H9 (cell line): ENCODE measurements around the gene FREM1. TPM values are rescaled to one million over a fixed set of nuclear protein-coding genes. Genes with fewer than 3 reads are reported as not detected.

ENCODE experiments used
- DNase-seq: peaks from one replicate; pipeline ENCODE4 v3.0.0-alpha.2; 2017
- H2AFZ ChIP-seq: one replicate; pipeline ENCODE4 v1.6.1; 2013; ENCODE audit warnings: mild to moderate bottlenecking, low read length, control low read depth, moderate library complexity
- H2AK5ac ChIP-seq: 2 replicates; pipeline ENCODE4 v1.6.1; 2013; ENCODE audit warnings: low read length, control low read depth, mixed read lengths; ENCODE audit not compliant: insufficient read length
- H2BK120ac ChIP-seq: one replicate; pipeline ENCODE4 v1.6.1; 2013; ENCODE audit warnings: low read depth, mild to moderate bottlenecking, low read length, control low read depth, inconsistent platforms; ENCODE audit not compliant: poor library complexity, severe bottlenecking
- H2BK12ac ChIP-seq: 2 replicates; pipeline ENCODE4 v1.6.1; 2013; ENCODE audit warnings: low read length, control low read depth, mixed read lengths, low read depth; ENCODE audit not compliant: insufficient read length
- H2BK15ac ChIP-seq: 2 replicates; pipeline ENCODE4 v1.6.1; 2013; ENCODE audit warnings: low read depth, low read length, control low read depth
- H2BK20ac ChIP-seq: one replicate; pipeline ENCODE4 v1.6.1; 2013; ENCODE audit warnings: low read depth, mild to moderate bottlenecking, low read length, control low read depth, inconsistent platforms; ENCODE audit not compliant: poor library complexity, severe bottlenecking
- H2BK5ac ChIP-seq: 2 replicates; pipeline ENCODE4 v1.6.1; 2013; ENCODE audit warnings: low read length, control low read depth, mixed read lengths; ENCODE audit not compliant: insufficient read length
- H3K14ac ChIP-seq: 2 replicates; pipeline ENCODE4 v1.6.1; 2013; ENCODE audit warnings: low read length, control low read depth; ENCODE audit not compliant: insufficient read depth
- H3K18ac ChIP-seq: 2 replicates; pipeline ENCODE4 v1.6.1; 2013; ENCODE audit warnings: low read depth, mild to moderate bottlenecking, mixed read lengths, low read length, control low read depth; ENCODE audit not compliant: insufficient read length
- H3K23ac ChIP-seq: 2 replicates; pipeline ENCODE4 v1.6.1; 2013; ENCODE audit warnings: low read length, control low read depth, mixed read lengths, low read depth; ENCODE audit not compliant: insufficient read length
- H3K23me2 ChIP-seq: 2 replicates; pipeline ENCODE4 v1.6.1; 2013; ENCODE audit warnings: low read depth, mild to moderate bottlenecking, mixed read lengths, low read length, control low read depth; ENCODE audit not compliant: insufficient read length, poor library complexity, severe bottlenecking
- H3K27ac ChIP-seq: 2 replicates; pipeline ENCODE4 v1.5.1; 2013; ENCODE audit warnings: low read length, control low read depth, mixed read lengths, low read depth; ENCODE audit not compliant: insufficient read length
- H3K27me3 ChIP-seq: 2 replicates; pipeline ENCODE4 v1.6.1; 2013; ENCODE audit warnings: low read length, control low read depth, inconsistent platforms; ENCODE audit not compliant: insufficient read depth
- H3K4ac ChIP-seq: 2 replicates; pipeline ENCODE4 v1.6.1; 2013; ENCODE audit warnings: low read depth, mild to moderate bottlenecking, control low read depth, inconsistent platforms, low read length, moderate library complexity
- H3K4me1 ChIP-seq: 2 replicates; pipeline ENCODE4 v1.6.1; 2013; ENCODE audit warnings: low read length, control low read depth, inconsistent platforms; ENCODE audit not compliant: insufficient read depth
- H3K4me2 ChIP-seq: 2 replicates; pipeline ENCODE4 v1.6.1; 2013; ENCODE audit warnings: low read length, control low read depth, mixed read lengths; ENCODE audit not compliant: insufficient read length, insufficient read depth
- H3K56ac ChIP-seq: 2 replicates; pipeline ENCODE4 v1.6.1; 2013; ENCODE audit warnings: low read depth, mild to moderate bottlenecking, mixed read lengths, low read length, control low read depth; ENCODE audit not compliant: insufficient read length
- H3K79me1 ChIP-seq: 2 replicates; pipeline ENCODE4 v1.6.1; 2013; ENCODE audit warnings: low read depth, mild to moderate bottlenecking, moderate library complexity, low read length, control low read depth, inconsistent platforms; ENCODE audit not compliant: insufficient read depth, poor library complexity, severe bottlenecking
- H3K79me2 ChIP-seq: 2 replicates; pipeline ENCODE4 v1.6.1; 2013; ENCODE audit warnings: low read length, control low read depth, inconsistent platforms; ENCODE audit not compliant: insufficient read depth
- H3K9ac ChIP-seq: 2 replicates; pipeline ENCODE4 v1.6.1; 2013; ENCODE audit warnings: low read length, control low read depth, mixed read lengths; ENCODE audit not compliant: insufficient read length; ENCODE audit errors: extremely low read depth
- H3K9me3 ChIP-seq: one replicate; pipeline ENCODE4 v1.6.1; 2013; ENCODE audit warnings: low read depth, low read length, inconsistent platforms; ENCODE audit not compliant: control insufficient read depth
- H3T11ph ChIP-seq: one replicate; pipeline ENCODE4 v1.6.1; 2013; ENCODE audit warnings: mild to moderate bottlenecking, low read length, control low read depth, inconsistent platforms
- H4K20me1 ChIP-seq: one replicate; pipeline ENCODE4 v1.6.1; 2013; ENCODE audit not compliant: control insufficient read depth, insufficient read length, insufficient read depth
- H4K5ac ChIP-seq: 2 replicates; pipeline ENCODE4 v1.6.1; 2013; ENCODE audit warnings: low read depth, mild to moderate bottlenecking, mixed read lengths, low read length, control low read depth; ENCODE audit not compliant: insufficient read length
- H4K8ac ChIP-seq: replicated peaks from 2 replicates; pipeline ENCODE4 v1.6.1; 2013; ENCODE audit warnings: low read length, control low read depth, mixed read lengths, low read depth; ENCODE audit not compliant: insufficient read length
- H4K91ac ChIP-seq: 2 replicates; pipeline ENCODE4 v1.6.1; 2013; ENCODE audit warnings: low read depth, mild to moderate bottlenecking, moderate library complexity, mixed read lengths, low read length, control low read depth; ENCODE audit not compliant: insufficient read length
- H3K27ac Mint-ChIP-seq, 3 experiments: 2 replicates in 2 of 3; 3 replicates in 1 of 3; pipeline ENCODE4 v1.8.0; 2020 to 2021; ENCODE audit warnings: mixed read lengths in 3 of 3, mild to moderate bottlenecking in 1 of 3, moderate library complexity in 1 of 3
- H3K27me3 Mint-ChIP-seq: 2 replicates; pipeline ENCODE4 v1.8.0; 2021; ENCODE audit warnings: low read depth, mild to moderate bottlenecking, moderate library complexity, mixed read lengths
- H3K36me3 Mint-ChIP-seq, 3 experiments: 2 replicates in 2 of 3; 3 replicates in 1 of 3; pipeline ENCODE4 v1.8.0; 2020 to 2021; ENCODE audit warnings: low read depth in 3 of 3, mixed read lengths in 3 of 3; ENCODE audit not compliant: insufficient read depth in 1 of 3
- H3K4me1 Mint-ChIP-seq, 2 experiments: 2 replicates each; pipeline ENCODE4 v1.8.0; 2020; ENCODE audit warnings: mixed read lengths in 2 of 2
- H3K4me3 Mint-ChIP-seq, 2 experiments: 2 replicates in 1 of 2; 3 replicates in 1 of 2; pipeline ENCODE4 v1.8.0; 2020 to 2021; ENCODE audit warnings: mild to moderate bottlenecking in 2 of 2, mixed read lengths in 2 of 2, moderate library complexity in 1 of 2
- H3K9me3 Mint-ChIP-seq, 2 experiments: 2 replicates in 1 of 2; 3 replicates in 1 of 2; pipeline ENCODE4 v1.8.0; 2020; ENCODE audit warnings: mild to moderate bottlenecking in 2 of 2, mixed read lengths in 2 of 2, moderate library complexity in 1 of 2
- WGBS: extraction: QIAGEN DNeasy Blood & Tissue Kit; methylation state at CpG from one replicate; pipeline ENCODE4 v1.1.7; 2013; ENCODE audit warnings: missing lambda C conversion rate, low lambda C conversion rate, mixed read lengths; ENCODE audit not compliant: insufficient read length; ENCODE audit errors: extremely low coverage; 5-methylcytosine and 5-hydroxymethylcytosine counted together
- total RNA-seq: library from RNA; stranded (reverse); gene quantifications from 2 replicates; pipeline ENCODE4 v1.2.1, GENCODE V29; 2021
- TF ChIP-seq, protein P1 (sequence below): fragments of 200-600 bp; sonication (generic); conservative IDR thresholded peaks from 3 replicates; pipeline ENCODE4 v1.8.0; 2021; ENCODE audit warnings: antibody characterized with exemption, mild to moderate bottlenecking

Gene FREM1
- total RNA-seq, 1 experiment from 2014 or later, result 0.44 TPM

DNA sequence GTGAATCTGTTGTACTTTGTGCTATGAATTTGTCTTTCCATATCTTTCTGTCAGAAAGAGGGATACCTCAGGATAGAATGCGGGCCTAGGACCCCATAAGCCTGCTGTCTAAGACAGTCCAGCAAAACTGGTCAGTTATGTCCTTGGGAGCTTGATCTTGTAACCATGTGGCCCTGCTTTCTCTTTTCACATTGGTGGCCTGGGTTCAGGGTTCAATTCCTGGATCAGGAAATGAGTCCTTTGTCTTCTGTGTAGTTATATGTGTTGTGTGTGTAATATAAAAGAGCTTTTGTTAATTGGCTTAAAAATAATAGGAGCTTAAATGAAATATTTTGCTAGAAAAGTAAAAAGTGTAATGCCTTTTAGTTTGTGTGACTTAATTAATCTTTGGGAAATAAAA is 16.9 kb downstream of the FREM1 start:
- TF ChIP-seq, protein P1, sequence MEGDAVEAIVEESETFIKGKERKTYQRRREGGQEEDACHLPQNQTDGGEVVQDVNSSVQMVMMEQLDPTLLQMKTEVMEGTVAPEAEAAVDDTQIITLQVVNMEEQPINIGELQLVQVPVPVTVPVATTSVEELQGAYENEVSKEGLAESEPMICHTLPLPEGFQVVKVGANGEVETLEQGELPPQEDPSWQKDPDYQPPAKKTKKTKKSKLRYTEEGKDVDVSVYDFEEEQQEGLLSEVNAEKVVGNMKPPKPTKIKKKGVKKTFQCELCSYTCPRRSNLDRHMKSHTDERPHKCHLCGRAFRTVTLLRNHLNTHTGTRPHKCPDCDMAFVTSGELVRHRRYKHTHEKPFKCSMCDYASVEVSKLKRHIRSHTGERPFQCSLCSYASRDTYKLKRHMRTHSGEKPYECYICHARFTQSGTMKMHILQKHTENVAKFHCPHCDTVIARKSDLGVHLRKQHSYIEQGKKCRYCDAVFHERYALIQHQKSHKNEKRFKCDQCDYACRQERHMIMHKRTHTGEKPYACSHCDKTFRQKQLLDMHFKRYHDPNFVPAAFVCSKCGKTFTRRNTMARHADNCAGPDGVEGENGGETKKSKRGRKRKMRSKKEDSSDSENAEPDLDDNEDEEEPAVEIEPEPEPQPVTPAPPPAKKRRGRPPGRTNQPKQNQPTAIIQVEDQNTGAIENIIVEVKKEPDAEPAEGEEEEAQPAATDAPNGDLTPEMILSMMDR, result no peak
- no peaks in the 10 kb centered on the region; the same call in 1 of the 2 replicates for H3K4me1 ChIP-seq
- H4K8ac ChIP-seq, result no peak overlapping the region
- H3K4me2 ChIP-seq, result no peak overlapping the region
- no peak overlapping the region for H2AFZ ChIP-seq
- H3K4ac ChIP-seq, result no peak overlapping the region
- H2BK12ac ChIP-seq, result no peak overlapping the region
- H3K56ac ChIP-seq, result no peak overlapping the region
- no peak overlapping the region for H3K23ac ChIP-seq
- peaks cover 4 to 15% (median 15%) of the 10 kb centered on the region in 3 experiments; a peak in 5 of 7 replicates for H3K36me3 Mint-ChIP-seq
- no peaks in the 10 kb centered on the region for H3K79me2 ChIP-seq
- no peaks in the 10 kb centered on the region for H3K23me2 ChIP-seq
- H3K18ac ChIP-seq, result no peak overlapping the region
- no peak overlapping the region for H4K91ac ChIP-seq
- no peak overlapping the region for H2BK15ac ChIP-seq
- H3K9me3 ChIP-seq, result no peaks in the 10 kb centered on the region
- no peak for DNase-seq
- H3K27me3 ChIP-seq, result no peaks in the 10 kb centered on the region
- peaks cover 0 to 14% of the 10 kb centered on the region in 2 experiments; a peak in 4 of 5 replicates for H3K9me3 Mint-ChIP-seq
- H3T11ph ChIP-seq, result no peak overlapping the region
- no peak overlapping the region for H4K5ac ChIP-seq
- H3K79me1 ChIP-seq, result no peaks in the 10 kb centered on the region
- no peak overlapping the region for H2AK5ac ChIP-seq
- no peak overlapping the region for H3K4me3 Mint-ChIP-seq
- H4K20me1 ChIP-seq, result no peaks in the 10 kb centered on the region
- H2BK20ac ChIP-seq, result no peak overlapping the region
- no peak overlapping the region for H2BK120ac ChIP-seq
- no peak overlapping the region; a peak in 1 of 7 replicates for H3K27ac Mint-ChIP-seq
- H3K4me1 Mint-ChIP-seq, result peaks cover 35 to 36% of the 10 kb centered on the region in 2 experiments
- H3K9ac ChIP-seq, result no peak overlapping the region
- no peak overlapping the region for H3K14ac ChIP-seq
- no peaks in the 10 kb centered on the region for H3K27me3 Mint-ChIP-seq
- no peak overlapping the region for H3K27ac ChIP-seq
- no peak overlapping the region for H2BK5ac ChIP-seq
- no CpG with 5 or more reads among the region's 1 CpG for WGBS
